ENCODE measurements around the gene APOA5.

DNA sequence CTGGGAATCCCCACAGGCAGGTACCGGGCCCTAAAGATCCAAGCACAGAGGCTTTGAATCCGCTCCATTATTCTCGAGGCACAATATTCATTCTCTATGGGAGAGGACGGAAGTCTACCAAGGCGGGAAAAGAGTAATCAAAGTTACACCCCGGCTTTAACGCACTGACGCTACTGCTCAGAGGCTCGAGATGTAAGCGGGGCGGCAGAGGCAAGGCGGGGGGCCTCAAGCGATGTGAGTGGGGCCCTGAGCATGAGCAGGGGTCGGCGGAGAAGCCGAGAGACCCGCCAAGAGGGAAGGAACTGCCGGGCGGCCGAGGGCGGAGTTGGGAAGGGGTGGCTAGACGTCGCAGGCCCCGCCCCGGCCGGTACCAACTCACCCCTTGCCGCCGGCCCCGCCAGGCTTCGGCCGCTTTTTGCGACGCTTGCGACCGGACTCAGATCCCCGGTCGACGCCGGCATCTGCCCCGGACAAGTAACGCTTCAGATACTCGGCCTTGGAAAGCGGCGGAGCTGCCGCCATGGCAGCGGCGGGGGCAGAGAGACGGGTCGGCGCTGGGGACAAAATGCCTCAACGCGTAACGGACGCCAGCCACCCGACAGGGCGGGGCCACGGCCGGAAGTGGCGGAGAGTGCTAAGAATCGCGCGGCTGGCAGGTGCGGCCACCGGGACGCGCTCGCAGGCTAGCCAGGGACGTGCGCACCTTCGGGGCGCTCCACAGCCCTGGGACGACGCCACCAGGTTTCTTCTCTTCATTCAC, 19.1 kb downstream of the APOA5 start, which contains the start of gene BUD13:
- TF ChIP-seq, protein P1, sequence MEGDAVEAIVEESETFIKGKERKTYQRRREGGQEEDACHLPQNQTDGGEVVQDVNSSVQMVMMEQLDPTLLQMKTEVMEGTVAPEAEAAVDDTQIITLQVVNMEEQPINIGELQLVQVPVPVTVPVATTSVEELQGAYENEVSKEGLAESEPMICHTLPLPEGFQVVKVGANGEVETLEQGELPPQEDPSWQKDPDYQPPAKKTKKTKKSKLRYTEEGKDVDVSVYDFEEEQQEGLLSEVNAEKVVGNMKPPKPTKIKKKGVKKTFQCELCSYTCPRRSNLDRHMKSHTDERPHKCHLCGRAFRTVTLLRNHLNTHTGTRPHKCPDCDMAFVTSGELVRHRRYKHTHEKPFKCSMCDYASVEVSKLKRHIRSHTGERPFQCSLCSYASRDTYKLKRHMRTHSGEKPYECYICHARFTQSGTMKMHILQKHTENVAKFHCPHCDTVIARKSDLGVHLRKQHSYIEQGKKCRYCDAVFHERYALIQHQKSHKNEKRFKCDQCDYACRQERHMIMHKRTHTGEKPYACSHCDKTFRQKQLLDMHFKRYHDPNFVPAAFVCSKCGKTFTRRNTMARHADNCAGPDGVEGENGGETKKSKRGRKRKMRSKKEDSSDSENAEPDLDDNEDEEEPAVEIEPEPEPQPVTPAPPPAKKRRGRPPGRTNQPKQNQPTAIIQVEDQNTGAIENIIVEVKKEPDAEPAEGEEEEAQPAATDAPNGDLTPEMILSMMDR (IDR thresholded peaks at IDR 0.05 in 4 of 5, conservative IDR thresholded peaks at IDR 0.05 in 1 of 5) = no peak
- peak; percentile 36 to 68 for TF ChIP-seq POLR2A (IDR thresholded peaks at IDR 0.05)
